Measurements from ENCODE around the gene ADAMTS12.
"Not testable (repeated sequence)": the region's sequence is repeated elsewhere in the genome, so short reads cannot be mapped to it uniquely, and the experiment has no call there.

ADAMTS12 gene

GRCh38 chr5:33556330-33557328 lies 335.2 kb downstream of the ADAMTS12 start:
- Histone ChIP-seq H3K27me3 (ENCODE audit: control insufficient read depth, insufficient read depth, low read length) (no peaks in the 10 kb centered on the region), H3K4me1 (ENCODE audit: control insufficient read depth, insufficient read depth, low read length) (peaks cover 4% of the 10 kb centered on the region; the same call in 1 of the 2 replicates), H3K9me3 (ENCODE audit: control insufficient read depth, insufficient read depth, low read depth, low read length) (no peaks in the 10 kb centered on the region; the same call in 1 of the 2 replicates), H3K4me3 (ENCODE audit: low read depth, low read length) (no peak overlapping the region), H3K9ac (ENCODE audit: low read length) (no peak overlapping the region), H3K27ac (ENCODE audit: low read depth, low read length) (no peak overlapping the region), H3K36me3 (ENCODE audit: control insufficient read depth, insufficient read depth, low read length) (no peaks in the 10 kb centered on the region; the same call in 1 of the 2 replicates)

DNA sequence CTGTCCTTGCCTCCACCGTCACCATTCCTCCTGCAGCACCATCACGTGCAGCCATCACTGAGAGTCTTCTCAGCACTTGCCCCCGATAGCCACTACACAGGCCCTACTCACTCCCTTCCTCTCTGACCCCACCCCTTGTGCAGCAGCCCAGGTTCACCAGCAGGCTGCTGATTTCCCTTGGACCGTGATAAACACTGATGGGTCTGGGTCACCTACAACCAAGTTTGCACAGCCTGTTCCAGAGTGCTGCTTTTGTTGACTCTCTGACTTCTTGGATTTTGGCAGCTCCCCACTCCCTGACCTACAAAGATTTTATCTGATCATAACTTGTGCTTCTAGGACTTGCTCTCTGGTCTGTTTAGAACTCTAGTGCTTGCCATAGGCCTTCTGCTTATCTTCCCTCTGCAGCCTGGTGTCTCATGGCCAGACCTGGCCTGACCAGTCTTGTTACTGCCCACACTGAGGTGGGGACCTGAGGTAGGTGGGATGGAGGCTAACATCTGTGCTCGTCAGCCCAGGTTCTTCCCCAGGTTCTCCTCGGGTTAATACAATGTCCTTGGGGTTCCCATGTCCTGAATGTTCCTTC lies 341.7 kb downstream of the ADAMTS12 start:
- no peaks in the 10 kb centered on the region for H3K36me3 ChIP-seq (ENCODE audit: control insufficient read depth, insufficient read depth, low read length)
- no peak overlapping the region for H3K27ac ChIP-seq (ENCODE audit: low read depth, low read length)
- H3K9ac ChIP-seq (ENCODE audit: low read length) = no peak overlapping the region
- peaks cover 5% of the 10 kb centered on the region; the same call in 1 of the 2 replicates for H3K4me1 ChIP-seq (ENCODE audit: control insufficient read depth, insufficient read depth, low read length)
- H3K27me3 ChIP-seq (ENCODE audit: control insufficient read depth, insufficient read depth, low read length) = no peaks in the 10 kb centered on the region
- no peaks in the 10 kb centered on the region; the same call in 1 of the 2 replicates for H3K9me3 ChIP-seq (ENCODE audit: control insufficient read depth, insufficient read depth, low read depth, low read length)
- H3K4me3 ChIP-seq (ENCODE audit: low read depth, low read length) = no peak overlapping the region

DNA sequence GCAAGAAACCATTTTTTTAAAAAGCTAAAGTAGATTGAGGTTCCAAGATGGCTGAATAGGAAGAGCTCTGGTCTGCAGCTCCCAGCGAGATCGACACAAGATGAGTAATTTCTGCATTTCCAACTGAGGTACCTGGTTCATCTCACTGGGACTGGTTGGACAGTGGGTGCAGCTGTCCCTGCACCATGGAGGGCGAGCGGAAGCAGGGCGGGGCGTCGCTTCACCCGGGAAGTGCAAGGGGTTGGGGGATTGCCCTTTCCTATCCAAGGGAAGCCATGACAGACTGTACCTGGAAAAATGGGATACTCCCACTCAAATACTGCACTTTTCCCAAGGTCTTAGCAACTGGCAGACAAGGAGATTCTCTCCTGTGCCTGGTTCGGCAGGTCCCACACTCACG lies 352.0 kb downstream of the ADAMTS12 start:
- H3K4me3 ChIP-seq (ENCODE audit: low read depth, low read length); H3K36me3 ChIP-seq (ENCODE audit: control insufficient read depth, insufficient read depth, low read length); H3K27ac ChIP-seq (ENCODE audit: low read depth, low read length); H3K9ac ChIP-seq (ENCODE audit: low read length); H3K9me3 ChIP-seq (ENCODE audit: control insufficient read depth, insufficient read depth, low read depth, low read length); H3K27me3 ChIP-seq (ENCODE audit: control insufficient read depth, insufficient read depth, low read length); H3K4me1 ChIP-seq (ENCODE audit: control insufficient read depth, insufficient read depth, low read length): not testable (repeated sequence)

GRCh38 chr5:33539212-33539611 lies 352.6 kb downstream of the ADAMTS12 start:
- H3K36me3 ChIP-seq (ENCODE audit: control insufficient read depth, insufficient read depth, low read length) = no peaks in the 10 kb centered on the region
- H3K9me3 ChIP-seq (ENCODE audit: control insufficient read depth, insufficient read depth, low read depth, low read length) = no peaks in the 10 kb centered on the region
- no peaks in the 10 kb centered on the region for H3K27me3 ChIP-seq (ENCODE audit: control insufficient read depth, insufficient read depth, low read length)
- no peak overlapping the region for H3K9ac ChIP-seq (ENCODE audit: low read length)
- H3K4me1 ChIP-seq (ENCODE audit: control insufficient read depth, insufficient read depth, low read length) = 0 out of 2 replicates have a peak, but pooled peaks cover 3% of the 10 kb centered on the region
- no peak overlapping the region for H3K27ac ChIP-seq (ENCODE audit: low read depth, low read length)
- no peak overlapping the region for H3K4me3 ChIP-seq (ENCODE audit: low read depth, low read length)

DNA sequence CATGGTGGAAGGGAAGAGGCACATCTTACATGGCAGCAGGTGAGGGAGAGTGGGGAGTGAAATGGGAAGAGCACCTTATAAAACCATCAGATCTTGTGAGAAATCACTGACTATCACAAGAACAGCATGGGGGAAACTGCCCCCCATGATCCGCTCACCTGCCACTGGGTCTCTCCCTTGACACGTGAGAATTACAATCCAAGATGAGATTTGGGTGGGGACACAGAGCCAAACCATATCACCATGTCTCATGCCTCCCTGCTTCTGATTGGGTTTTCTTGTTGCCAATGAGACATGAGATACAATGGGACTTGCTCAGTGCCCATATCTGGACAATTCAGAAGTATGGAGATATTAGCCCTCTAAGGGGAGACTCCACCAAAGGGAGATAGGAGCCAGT lies 353.6 kb downstream of the ADAMTS12 start:
- no peaks in the 10 kb centered on the region for H3K36me3 ChIP-seq (ENCODE audit: control insufficient read depth, insufficient read depth, low read length)
- H3K4me1 ChIP-seq (ENCODE audit: control insufficient read depth, insufficient read depth, low read length) = 0 out of 2 replicates have a peak, but pooled peaks cover 3% of the 10 kb centered on the region
- H3K27ac ChIP-seq (ENCODE audit: low read depth, low read length) = no peak overlapping the region
- no peaks in the 10 kb centered on the region for H3K27me3 ChIP-seq (ENCODE audit: control insufficient read depth, insufficient read depth, low read length)
- H3K4me3 ChIP-seq (ENCODE audit: low read depth, low read length) = no peak overlapping the region
- no peaks in the 10 kb centered on the region for H3K9me3 ChIP-seq (ENCODE audit: control insufficient read depth, insufficient read depth, low read depth, low read length)
- H3K9ac ChIP-seq (ENCODE audit: low read length) = no peak overlapping the region

DNA sequence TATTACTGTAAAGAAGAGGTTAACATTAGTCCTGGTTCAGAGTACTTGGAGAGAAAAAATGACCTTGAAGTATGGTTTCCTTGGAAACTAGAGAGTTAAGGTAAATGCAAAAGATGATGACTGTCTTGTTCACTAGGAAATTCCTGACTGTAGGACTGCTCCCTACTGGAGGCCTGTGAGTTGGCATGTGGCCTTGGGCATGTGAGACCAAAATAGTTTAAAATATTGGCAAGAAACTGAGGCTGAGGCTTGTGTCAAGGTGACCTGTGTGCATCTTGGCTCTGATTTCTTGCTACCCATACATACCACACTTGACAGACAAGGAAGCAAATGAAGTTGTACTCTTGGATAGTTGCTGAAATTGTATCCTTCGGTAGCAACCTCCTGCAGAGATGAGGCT lies 354.6 kb downstream of the ADAMTS12 start:
- Histone ChIP-seq H3K9me3 (ENCODE audit: control insufficient read depth, insufficient read depth, low read depth, low read length) (no peaks in the 10 kb centered on the region), H3K4me3 (ENCODE audit: low read depth, low read length) (no peak overlapping the region), H3K9ac (ENCODE audit: low read length) (no peak overlapping the region), H3K36me3 (ENCODE audit: control insufficient read depth, insufficient read depth, low read length) (no peaks in the 10 kb centered on the region), H3K4me1 (ENCODE audit: control insufficient read depth, insufficient read depth, low read length) (0 out of 2 replicates have a peak, but pooled peaks cover 3% of the 10 kb centered on the region), H3K27ac (ENCODE audit: low read depth, low read length) (no peak overlapping the region), H3K27me3 (ENCODE audit: control insufficient read depth, insufficient read depth, low read length) (no peaks in the 10 kb centered on the region)

- H3K27ac ChIP-seq (ENCODE audit: low read depth, low read length) = no peak overlapping the region
- H3K4me1 ChIP-seq (ENCODE audit: control insufficient read depth, insufficient read depth, low read length) = 0 out of 2 replicates have a peak, but pooled peaks cover 3% of the 10 kb centered on the region
- H3K36me3 ChIP-seq (ENCODE audit: control insufficient read depth, insufficient read depth, low read length) = no peaks in the 10 kb centered on the region
- no peak overlapping the region for H3K4me3 ChIP-seq (ENCODE audit: low read depth, low read length)
- H3K9ac ChIP-seq (ENCODE audit: low read length) = no peak overlapping the region
- H3K9me3 ChIP-seq (ENCODE audit: control insufficient read depth, insufficient read depth, low read depth, low read length) = no peaks in the 10 kb centered on the region
- H3K27me3 ChIP-seq (ENCODE audit: control insufficient read depth, insufficient read depth, low read length) = no peaks in the 10 kb centered on the region
These were observed 355.0 kb downstream of the ADAMTS12 start for GRCh38 chr5:33536802-33537201.

- Histone ChIP-seq H3K9ac (ENCODE audit: low read length) (no peak overlapping the region), H3K27me3 (ENCODE audit: control insufficient read depth, insufficient read depth, low read length) (no peaks in the 10 kb centered on the region), H3K36me3 (ENCODE audit: control insufficient read depth, insufficient read depth, low read length) (no peaks in the 10 kb centered on the region), H3K9me3 (ENCODE audit: control insufficient read depth, insufficient read depth, low read depth, low read length) (no peaks in the 10 kb centered on the region), H3K27ac (ENCODE audit: low read depth, low read length) (no peak overlapping the region), H3K4me3 (ENCODE audit: low read depth, low read length) (no peak overlapping the region), H3K4me1 (ENCODE audit: control insufficient read depth, insufficient read depth, low read length) (no peaks in the 10 kb centered on the region)
These were observed 360.0 kb downstream of the ADAMTS12 start for GRCh38 chr5:33531824-33532223.

- H3K36me3 ChIP-seq (ENCODE audit: control insufficient read depth, insufficient read depth, low read length) = no peaks in the 10 kb centered on the region
- no peaks in the 10 kb centered on the region for H3K4me1 ChIP-seq (ENCODE audit: control insufficient read depth, insufficient read depth, low read length)
- H3K27ac ChIP-seq (ENCODE audit: low read depth, low read length) = no peak overlapping the region
- no peak overlapping the region for H3K9ac ChIP-seq (ENCODE audit: low read length)
- H3K4me3 ChIP-seq (ENCODE audit: low read depth, low read length) = no peak overlapping the region
- no peaks in the 10 kb centered on the region for H3K27me3 ChIP-seq (ENCODE audit: control insufficient read depth, insufficient read depth, low read length)
- H3K9me3 ChIP-seq (ENCODE audit: control insufficient read depth, insufficient read depth, low read depth, low read length) = no peaks in the 10 kb centered on the region
These were observed 360.8 kb downstream of the ADAMTS12 start for GRCh38 chr5:33531037-33531298.

GRCh38 chr5:33530183-33531036 lies 361.4 kb downstream of the ADAMTS12 start:
- H3K9ac ChIP-seq (ENCODE audit: low read length) = no peak overlapping the region
- H3K27me3 ChIP-seq (ENCODE audit: control insufficient read depth, insufficient read depth, low read length) = no peaks in the 10 kb centered on the region
- no peak overlapping the region for H3K27ac ChIP-seq (ENCODE audit: low read depth, low read length)
- no peak overlapping the region for H3K4me3 ChIP-seq (ENCODE audit: low read depth, low read length)
- H3K9me3 ChIP-seq (ENCODE audit: control insufficient read depth, insufficient read depth, low read depth, low read length) = no peaks in the 10 kb centered on the region
- no peaks in the 10 kb centered on the region for H3K4me1 ChIP-seq (ENCODE audit: control insufficient read depth, insufficient read depth, low read length)
- H3K36me3 ChIP-seq (ENCODE audit: control insufficient read depth, insufficient read depth, low read length) = no peaks in the 10 kb centered on the region
